H9 (cell line): ENCODE measurements around the gene FHIT. TPM values are rescaled to one million over a fixed set of nuclear protein-coding genes. Genes with fewer than 3 reads are reported as not detected.

Source experiments
- DNase-seq: peaks from one replicate; pipeline ENCODE4 v3.0.0-alpha.2; 2017
- H2AFZ ChIP-seq: one replicate; pipeline ENCODE4 v1.6.1; 2013; ENCODE audit warnings: mild to moderate bottlenecking, low read length, control low read depth, moderate library complexity
- H2AK5ac ChIP-seq: 2 replicates; pipeline ENCODE4 v1.6.1; 2013; ENCODE audit warnings: low read length, control low read depth, mixed read lengths; ENCODE audit not compliant: insufficient read length
- H2BK120ac ChIP-seq: one replicate; pipeline ENCODE4 v1.6.1; 2013; ENCODE audit warnings: low read depth, mild to moderate bottlenecking, low read length, control low read depth, inconsistent platforms; ENCODE audit not compliant: poor library complexity, severe bottlenecking
- H2BK12ac ChIP-seq: 2 replicates; pipeline ENCODE4 v1.6.1; 2013; ENCODE audit warnings: low read length, control low read depth, mixed read lengths, low read depth; ENCODE audit not compliant: insufficient read length
- H2BK15ac ChIP-seq: 2 replicates; pipeline ENCODE4 v1.6.1; 2013; ENCODE audit warnings: low read depth, low read length, control low read depth
- H2BK20ac ChIP-seq: one replicate; pipeline ENCODE4 v1.6.1; 2013; ENCODE audit warnings: low read depth, mild to moderate bottlenecking, low read length, control low read depth, inconsistent platforms; ENCODE audit not compliant: poor library complexity, severe bottlenecking
- H2BK5ac ChIP-seq: 2 replicates; pipeline ENCODE4 v1.6.1; 2013; ENCODE audit warnings: low read length, control low read depth, mixed read lengths; ENCODE audit not compliant: insufficient read length
- H3K14ac ChIP-seq: 2 replicates; pipeline ENCODE4 v1.6.1; 2013; ENCODE audit warnings: low read length, control low read depth; ENCODE audit not compliant: insufficient read depth
- H3K18ac ChIP-seq: 2 replicates; pipeline ENCODE4 v1.6.1; 2013; ENCODE audit warnings: low read depth, mild to moderate bottlenecking, mixed read lengths, low read length, control low read depth; ENCODE audit not compliant: insufficient read length
- H3K23ac ChIP-seq: 2 replicates; pipeline ENCODE4 v1.6.1; 2013; ENCODE audit warnings: low read length, control low read depth, mixed read lengths, low read depth; ENCODE audit not compliant: insufficient read length
- H3K23me2 ChIP-seq: 2 replicates; pipeline ENCODE4 v1.6.1; 2013; ENCODE audit warnings: low read depth, mild to moderate bottlenecking, mixed read lengths, low read length, control low read depth; ENCODE audit not compliant: insufficient read length, poor library complexity, severe bottlenecking
- H3K27ac ChIP-seq: 2 replicates; pipeline ENCODE4 v1.5.1; 2013; ENCODE audit warnings: low read length, control low read depth, mixed read lengths, low read depth; ENCODE audit not compliant: insufficient read length
- H3K27me3 ChIP-seq: 2 replicates; pipeline ENCODE4 v1.6.1; 2013; ENCODE audit warnings: low read length, control low read depth, inconsistent platforms; ENCODE audit not compliant: insufficient read depth
- H3K4ac ChIP-seq: 2 replicates; pipeline ENCODE4 v1.6.1; 2013; ENCODE audit warnings: low read depth, mild to moderate bottlenecking, control low read depth, inconsistent platforms, low read length, moderate library complexity
- H3K4me1 ChIP-seq: 2 replicates; pipeline ENCODE4 v1.6.1; 2013; ENCODE audit warnings: low read length, control low read depth, inconsistent platforms; ENCODE audit not compliant: insufficient read depth
- H3K4me2 ChIP-seq: 2 replicates; pipeline ENCODE4 v1.6.1; 2013; ENCODE audit warnings: low read length, control low read depth, mixed read lengths; ENCODE audit not compliant: insufficient read length, insufficient read depth
- H3K56ac ChIP-seq: 2 replicates; pipeline ENCODE4 v1.6.1; 2013; ENCODE audit warnings: low read depth, mild to moderate bottlenecking, mixed read lengths, low read length, control low read depth; ENCODE audit not compliant: insufficient read length
- H3K79me1 ChIP-seq: 2 replicates; pipeline ENCODE4 v1.6.1; 2013; ENCODE audit warnings: low read depth, mild to moderate bottlenecking, moderate library complexity, low read length, control low read depth, inconsistent platforms; ENCODE audit not compliant: insufficient read depth, poor library complexity, severe bottlenecking
- H3K79me2 ChIP-seq: 2 replicates; pipeline ENCODE4 v1.6.1; 2013; ENCODE audit warnings: low read length, control low read depth, inconsistent platforms; ENCODE audit not compliant: insufficient read depth
- H3K9ac ChIP-seq: 2 replicates; pipeline ENCODE4 v1.6.1; 2013; ENCODE audit warnings: low read length, control low read depth, mixed read lengths; ENCODE audit not compliant: insufficient read length; ENCODE audit errors: extremely low read depth
- H3K9me3 ChIP-seq: one replicate; pipeline ENCODE4 v1.6.1; 2013; ENCODE audit warnings: low read depth, low read length, inconsistent platforms; ENCODE audit not compliant: control insufficient read depth
- H3T11ph ChIP-seq: one replicate; pipeline ENCODE4 v1.6.1; 2013; ENCODE audit warnings: mild to moderate bottlenecking, low read length, control low read depth, inconsistent platforms
- H4K20me1 ChIP-seq: one replicate; pipeline ENCODE4 v1.6.1; 2013; ENCODE audit not compliant: control insufficient read depth, insufficient read length, insufficient read depth
- H4K5ac ChIP-seq: 2 replicates; pipeline ENCODE4 v1.6.1; 2013; ENCODE audit warnings: low read depth, mild to moderate bottlenecking, mixed read lengths, low read length, control low read depth; ENCODE audit not compliant: insufficient read length
- H4K8ac ChIP-seq: replicated peaks from 2 replicates; pipeline ENCODE4 v1.6.1; 2013; ENCODE audit warnings: low read length, control low read depth, mixed read lengths, low read depth; ENCODE audit not compliant: insufficient read length
- H4K91ac ChIP-seq: 2 replicates; pipeline ENCODE4 v1.6.1; 2013; ENCODE audit warnings: low read depth, mild to moderate bottlenecking, moderate library complexity, mixed read lengths, low read length, control low read depth; ENCODE audit not compliant: insufficient read length
- H3K27ac Mint-ChIP-seq, 3 experiments: 2 replicates in 2 of 3; 3 replicates in 1 of 3; pipeline ENCODE4 v1.8.0; 2020 to 2021; ENCODE audit warnings: mixed read lengths in 3 of 3, mild to moderate bottlenecking in 1 of 3, moderate library complexity in 1 of 3
- H3K27me3 Mint-ChIP-seq: 2 replicates; pipeline ENCODE4 v1.8.0; 2021; ENCODE audit warnings: low read depth, mild to moderate bottlenecking, moderate library complexity, mixed read lengths
- H3K36me3 Mint-ChIP-seq, 3 experiments: 2 replicates in 2 of 3; 3 replicates in 1 of 3; pipeline ENCODE4 v1.8.0; 2020 to 2021; ENCODE audit warnings: low read depth in 3 of 3, mixed read lengths in 3 of 3; ENCODE audit not compliant: insufficient read depth in 1 of 3
- H3K4me1 Mint-ChIP-seq, 2 experiments: 2 replicates each; pipeline ENCODE4 v1.8.0; 2020; ENCODE audit warnings: mixed read lengths in 2 of 2
- H3K4me3 Mint-ChIP-seq, 2 experiments: 2 replicates in 1 of 2; 3 replicates in 1 of 2; pipeline ENCODE4 v1.8.0; 2020 to 2021; ENCODE audit warnings: mild to moderate bottlenecking in 2 of 2, mixed read lengths in 2 of 2, moderate library complexity in 1 of 2
- H3K9me3 Mint-ChIP-seq, 2 experiments: 2 replicates in 1 of 2; 3 replicates in 1 of 2; pipeline ENCODE4 v1.8.0; 2020; ENCODE audit warnings: mild to moderate bottlenecking in 2 of 2, mixed read lengths in 2 of 2, moderate library complexity in 1 of 2
- CTCF ChIP-seq: fragments of 200-600 bp; sonication (generic); conservative IDR thresholded peaks from 3 replicates; pipeline ENCODE4 v1.8.0; 2021; ENCODE audit warnings: antibody characterized with exemption, mild to moderate bottlenecking
- WGBS: extraction: QIAGEN DNeasy Blood & Tissue Kit; methylation state at CpG from one replicate; pipeline ENCODE4 v1.1.7; 2013; ENCODE audit warnings: missing lambda C conversion rate, low lambda C conversion rate, mixed read lengths; ENCODE audit not compliant: insufficient read length; ENCODE audit errors: extremely low coverage; 5-methylcytosine and 5-hydroxymethylcytosine counted together
- total RNA-seq: library from RNA; stranded (reverse); gene quantifications from 2 replicates; pipeline ENCODE4 v1.2.1, GENCODE V29; 2021

FHIT gene
- total RNA-seq, 1 experiment from 2014 or later, result 3.0 TPM

GRCh38 chr3:60954048-60954447 lies 297.2 kb downstream of the FHIT start:
- Histone ChIP-seq H2BK12ac (no peak overlapping the region), H4K91ac (no peak overlapping the region), H2AK5ac (no peak overlapping the region), H3K27ac (no peak overlapping the region), H3K4me1 (no peaks in the 10 kb centered on the region), H2BK120ac (no peak overlapping the region), H3K9me3 (no peaks in the 10 kb centered on the region), H3K79me1 (no peaks in the 10 kb centered on the region), H3K9ac (no peak overlapping the region), H3K4me2 (no peak overlapping the region), H3K4ac (no peak overlapping the region), H3K79me2 (no peaks in the 10 kb centered on the region), H4K20me1 (no peaks in the 10 kb centered on the region), H3K27me3 (no peaks in the 10 kb centered on the region), H3T11ph (no peak overlapping the region), H3K23ac (no peak overlapping the region), H4K8ac (no peak overlapping the region), H3K23me2 (no peaks in the 10 kb centered on the region), H2AFZ (no peak overlapping the region), H2BK5ac (no peak overlapping the region), H3K18ac (no peak overlapping the region), H2BK20ac (no peak overlapping the region), H4K5ac (no peak overlapping the region), H3K14ac (no peak overlapping the region), H3K56ac (no peak overlapping the region), H2BK15ac (no peak overlapping the region)
- Mint-ChIP-seq H3K4me3 (no peak overlapping the region), H3K27me3 (no peaks in the 10 kb centered on the region), H3K4me1 (peaks cover under 1 to 6% of the 10 kb centered on the region in 2 experiments; a peak in 3 of 4 replicates), H3K9me3 (peaks cover 3 to 5% of the 10 kb centered on the region in 2 experiments; a peak in 3 of 5 replicates), H3K36me3 (peaks cover 0 to 9% (median 3%) of the 10 kb centered on the region in 3 experiments; a peak in 3 of 7 replicates), H3K27ac (no peak overlapping the region)
- DNase-seq, result no peak
- TF ChIP-seq CTCF, result no peak
- WGBS, result no CpG with 5 or more reads among the region's 2 CpGs
